Mononuclear cell (primary cell): ENCODE measurements around the gene ITGAL. TPM values are rescaled to one million over a fixed set of nuclear protein-coding genes. Genes with fewer than 3 reads are reported as not detected.
"Not testable (repeated sequence)": the region's sequence is repeated elsewhere in the genome, so short reads cannot be mapped to it uniquely, and the experiment has no call there.

Experiments used
- H3K27me3 ChIP-seq: 2 replicates; pipeline ENCODE4 v1.6.0; 2011; ENCODE audit warnings: low read length, control low read depth; ENCODE audit not compliant: insufficient read depth
- H3K4me1 ChIP-seq: 2 replicates; pipeline ENCODE4 v1.5.1; 2011; ENCODE audit warnings: mild to moderate bottlenecking, low read length, control low read depth; ENCODE audit not compliant: insufficient read depth
- H3K4me3 ChIP-seq: 2 replicates; pipeline ENCODE4 v1.5.1; 2011; ENCODE audit warnings: mild to moderate bottlenecking, low read length, moderate library complexity
- H3K9me3 ChIP-seq: 2 replicates; pipeline ENCODE4 v1.5.1; 2011; ENCODE audit warnings: low read depth, mild to moderate bottlenecking, control low read depth, low read length
- total RNA-seq: library from RNA; depleted of rRNA; stranded (reverse); fragments of >200 nt; gene quantifications from one replicate; pipeline ENCODE4 v1.2.3, GENCODE V29; 2012

ITGAL gene
- total RNA-seq, 1 donor: 150 TPM

GRCh38 chr16:30503403-30504296 lies 31.1 kb downstream of the ITGAL start:
- Histone ChIP-seq H3K9me3 (no peaks in the 10 kb centered on the region), H3K4me1 (no peaks in the 10 kb centered on the region), H3K4me3 (no peak overlapping the region), H3K27me3 (no peaks in the 10 kb centered on the region)

- no peak overlapping the region for H3K4me3 ChIP-seq
- no peaks in the 10 kb centered on the region for H3K27me3 ChIP-seq
- no peaks in the 10 kb centered on the region for H3K9me3 ChIP-seq
- no peaks in the 10 kb centered on the region for H3K4me1 ChIP-seq
Observed at GRCh38 chr16:30509081-30509765, 36.7 kb downstream of the ITGAL start.

GRCh38 chr16:30510376-30510938 lies 37.9 kb downstream of the ITGAL start:
- Histone ChIP-seq H3K4me3 (no peak overlapping the region), H3K4me1 (no peaks in the 10 kb centered on the region), H3K27me3 (no peaks in the 10 kb centered on the region), H3K9me3 (no peaks in the 10 kb centered on the region)

GRCh38 chr16:30511509-30511908 lies 39.0 kb downstream of the ITGAL start:
- Histone ChIP-seq H3K9me3 (no peaks in the 10 kb centered on the region), H3K4me3 (no peak overlapping the region), H3K4me1 (no peaks in the 10 kb centered on the region), H3K27me3 (no peaks in the 10 kb centered on the region)

- Histone ChIP-seq H3K4me1 (no peaks in the 10 kb centered on the region), H3K4me3 (no peak overlapping the region), H3K27me3 (no peaks in the 10 kb centered on the region), H3K9me3 (no peaks in the 10 kb centered on the region)
Observed at GRCh38 chr16:30515275-30515674, 42.7 kb downstream of the ITGAL start.

GRCh38 chr16:30518552-30518951 lies 46.0 kb downstream of the ITGAL start:
- Histone ChIP-seq H3K4me1 (no peaks in the 10 kb centered on the region), H3K27me3 (no peaks in the 10 kb centered on the region), H3K9me3 (no peaks in the 10 kb centered on the region), H3K4me3 (no peak overlapping the region)

- no peak overlapping the region for H3K4me3 ChIP-seq
- no peaks in the 10 kb centered on the region for H3K9me3 ChIP-seq
- H3K4me1 ChIP-seq: no peaks in the 10 kb centered on the region
- no peaks in the 10 kb centered on the region for H3K27me3 ChIP-seq
Observed at GRCh38 chr16:30519120-30520049, 46.8 kb downstream of the ITGAL start.

GRCh38 chr16:30521476-30521872 lies 48.9 kb downstream of the ITGAL start:
- H3K9me3 ChIP-seq: no peaks in the 10 kb centered on the region
- H3K27me3 ChIP-seq: no peaks in the 10 kb centered on the region
- peaks cover 10% of the 10 kb centered on the region for H3K4me1 ChIP-seq
- H3K4me3 ChIP-seq: no peak overlapping the region

GRCh38 chr16:30521873-30522641 lies 49.5 kb downstream of the ITGAL start:
- Histone ChIP-seq H3K4me1 (peaks cover 10% of the 10 kb centered on the region), H3K27me3 (no peaks in the 10 kb centered on the region), H3K4me3 (no peak overlapping the region), H3K9me3 (no peaks in the 10 kb centered on the region)

- peaks cover 16% of the 10 kb centered on the region for H3K4me1 ChIP-seq
- not testable (repeated sequence) for H3K9me3 ChIP-seq, H3K4me3 ChIP-seq, H3K27me3 ChIP-seq
Observed at GRCh38 chr16:30522702-30523463, 50.3 kb downstream of the ITGAL start.

- H3K9me3 ChIP-seq: no peaks in the 10 kb centered on the region
- no peak overlapping the region for H3K4me3 ChIP-seq
- H3K4me1 ChIP-seq: peaks cover 27% of the 10 kb centered on the region
- H3K27me3 ChIP-seq: no peaks in the 10 kb centered on the region
Observed at GRCh38 chr16:30523768-30524574, 51.4 kb downstream of the ITGAL start.

GRCh38 chr16:30524575-30525568 lies 52.3 kb downstream of the ITGAL start:
- Histone ChIP-seq H3K4me3 (no peak overlapping the region), H3K9me3 (no peaks in the 10 kb centered on the region), H3K4me1 (peaks cover 27% of the 10 kb centered on the region), H3K27me3 (no peaks in the 10 kb centered on the region)
